Measurements from ENCODE around the gene AGER. TPM values are rescaled to one million over a fixed set of nuclear protein-coding genes. Genes with fewer than 3 reads are reported as not detected.

The AGER gene
- total and polyA plus RNA-seq, 2 donors (not counting 1 experiment from before 2014, with no cell fraction given), result 29.9 to 38.8 TPM

DNA sequence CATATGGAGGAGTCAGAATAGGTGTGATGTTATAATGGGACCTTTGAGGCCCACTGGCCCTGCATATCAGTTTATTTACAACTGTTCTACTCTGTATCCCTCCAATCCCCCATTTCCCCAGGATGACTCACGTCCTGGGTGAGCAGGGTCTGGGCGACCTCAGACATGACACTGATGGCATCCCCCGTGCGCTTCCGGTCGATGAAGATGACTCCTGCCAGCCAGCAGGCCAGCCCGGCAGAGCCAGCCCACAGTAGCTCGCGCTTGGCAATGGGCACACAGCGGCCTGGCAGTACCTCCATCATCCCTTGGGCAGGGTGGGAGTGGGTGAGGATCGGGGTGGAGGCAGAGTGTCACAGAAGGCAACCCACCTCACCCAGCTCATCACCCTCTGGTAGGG lies 13.8 kb downstream of the AGER start:
- H3K9me3 ChIP-seq (ENCODE audit: control extremely low read depth in 1 of 3, control insufficient read depth in 2 of 3, insufficient read depth in 1 of 3, low read length in 2 of 3), result no peaks in the 10 kb centered on the region
- H3K79me2 ChIP-seq (ENCODE audit: control insufficient read depth, insufficient read depth, low read length), result peaks cover 6% of the 10 kb centered on the region
- WGBS (ENCODE audit: insufficient coverage), result 100% methylated on average over 7 of the region's 11 CpGs
- H3K4me1 ChIP-seq (ENCODE audit: control insufficient read depth in 2 of 2, insufficient read depth in 2 of 2, low read length in 2 of 2), result peaks cover 7 to 23% of the 10 kb centered on the region in 2 donors
- no peak overlapping the region for H3K4me2 ChIP-seq (replicated peaks; ENCODE audit: low read depth, low read length, poor library complexity, severe bottlenecking)
- H3K9ac ChIP-seq (ENCODE audit: low read length), result no peak overlapping the region
- CTCF ChIA-PET, result interaction anchor here (1.1 kb wide), 1 partner anchor 51 kb away, joined by 3 read pairs; no protein-coding TSS in a partner anchor
- no peaks in the 10 kb centered on the region for H3K27me3 Mint-ChIP-seq
- no peaks in the 10 kb centered on the region for H3K27me3 ChIP-seq (replicated peaks in 1 of 4; ENCODE audit: control extremely low read depth in 1 of 4, control insufficient read depth in 3 of 4, insufficient read depth in 4 of 4, low read length in 3 of 4)
- H3K27ac Mint-ChIP-seq, result no peak overlapping the region
- TF ChIP-seq EZH2 (IDR thresholded peaks at IDR 0.05; ENCODE audit: borderline replicate concordance, insufficient read depth, low read depth, low read length, poor library complexity, severe bottlenecking), result no peak
- TF ChIP-seq CTCF (IDR thresholded peaks at IDR 0.05), result no peak
- intact Hi-C loops (cut with micrococcal nuclease), result no loop called here
- H3K9me3 Mint-ChIP-seq (ENCODE audit: insufficient read depth), result no peaks in the 10 kb centered on the region
- no peaks in the 10 kb centered on the region for H4K20me1 ChIP-seq (ENCODE audit: control insufficient read depth, insufficient read depth, low read length, poor library complexity, severe bottlenecking)
- no peak for DNase-seq
- H3K4me1 Mint-ChIP-seq, result peaks cover 26% of the 10 kb centered on the region
- H2AFZ ChIP-seq (ENCODE audit: insufficient read depth, low read depth, low read length, poor library complexity, severe bottlenecking), result no peak overlapping the region
- no peak overlapping the region for H3K4me3 Mint-ChIP-seq
- H3K36me3 ChIP-seq (replicated peaks in 1 of 2; ENCODE audit: control extremely low read depth in 1 of 2, control insufficient read depth in 1 of 2, extremely low read depth in 1 of 2, insufficient read depth in 2 of 2, low read length in 1 of 2), result peaks cover 7 to 23% of the 10 kb centered on the region in 2 experiments
- H3K27ac ChIP-seq (ENCODE audit: low read length in 2 of 2), result no peak overlapping the region
- no peak for ATAC-seq (ENCODE audit: low read depth)
- no peak overlapping the region for H3K4me3 ChIP-seq (ENCODE audit: control extremely low read depth in 1 of 5, extremely low read depth in 1 of 5, insufficient read depth in 1 of 5, low read depth in 2 of 5, low read length in 4 of 5)
- POLR2A ChIA-PET, result no interaction called here

- POLR2A ChIA-PET, result no interaction called here
- no peak overlapping the region for H3K4me3 ChIP-seq (ENCODE audit: control extremely low read depth in 1 of 5, extremely low read depth in 1 of 5, insufficient read depth in 1 of 5, low read depth in 2 of 5, low read length in 4 of 5)
- peaks cover 0 to 16% of the 10 kb centered on the region in 2 donors for H3K4me1 ChIP-seq (ENCODE audit: control insufficient read depth in 2 of 2, insufficient read depth in 2 of 2, low read length in 2 of 2)
- CTCF ChIA-PET, result no interaction called here
- no peak overlapping the region for H3K4me3 Mint-ChIP-seq
- no peaks in the 10 kb centered on the region for H3K79me2 ChIP-seq (ENCODE audit: control insufficient read depth, insufficient read depth, low read length)
- H3K9me3 Mint-ChIP-seq (ENCODE audit: insufficient read depth), result no peaks in the 10 kb centered on the region
- H3K9me3 ChIP-seq (ENCODE audit: control extremely low read depth in 1 of 3, control insufficient read depth in 2 of 3, insufficient read depth in 1 of 3, low read length in 2 of 3), result no peaks in the 10 kb centered on the region
- TF ChIP-seq CTCF (IDR thresholded peaks at IDR 0.05), result no peak
- TF ChIP-seq EZH2 (IDR thresholded peaks at IDR 0.05; ENCODE audit: borderline replicate concordance, insufficient read depth, low read depth, low read length, poor library complexity, severe bottlenecking), result no peak
- WGBS (ENCODE audit: insufficient coverage), result 98% methylated on average over 10 of the region's 11 CpGs
- H3K36me3 ChIP-seq (replicated peaks in 1 of 2; ENCODE audit: control extremely low read depth in 1 of 2, control insufficient read depth in 1 of 2, extremely low read depth in 1 of 2, insufficient read depth in 2 of 2, low read length in 1 of 2), result peaks cover 7 to 23% of the 10 kb centered on the region in 2 experiments
- DNase-seq (no peak), ATAC-seq (ENCODE audit: low read depth) (no peak)
- intact Hi-C loops (cut with micrococcal nuclease), result no loop called here
- no peaks in the 10 kb centered on the region for H3K27me3 ChIP-seq (replicated peaks in 1 of 4; ENCODE audit: control extremely low read depth in 1 of 4, control insufficient read depth in 3 of 4, insufficient read depth in 4 of 4, low read length in 3 of 4)
- H4K20me1 ChIP-seq (ENCODE audit: control insufficient read depth, insufficient read depth, low read length, poor library complexity, severe bottlenecking), result no peaks in the 10 kb centered on the region
- H3K27ac Mint-ChIP-seq, result no peak overlapping the region
- no peak overlapping the region for H3K4me2 ChIP-seq (replicated peaks; ENCODE audit: low read depth, low read length, poor library complexity, severe bottlenecking)
- H2AFZ ChIP-seq (ENCODE audit: insufficient read depth, low read depth, low read length, poor library complexity, severe bottlenecking), result no peak overlapping the region
- no peak overlapping the region for H3K27ac ChIP-seq (ENCODE audit: low read length in 2 of 2)
- no peak overlapping the region for H3K9ac ChIP-seq (ENCODE audit: low read length)
- no peaks in the 10 kb centered on the region for H3K27me3 Mint-ChIP-seq
- H3K4me1 Mint-ChIP-seq, result peaks cover 15% of the 10 kb centered on the region
Measured at GRCh38 chr6:32168807-32169591, 15.1 kb downstream of the AGER start.
